ENCODE measurements around the gene TPO. TPM values are rescaled to one million over a fixed set of nuclear protein-coding genes. Genes with fewer than 3 reads are reported as not detected.
"Not testable (repeated sequence)": the region's sequence is repeated elsewhere in the genome, so short reads cannot be mapped to it uniquely, and the experiment has no call there.

TPO gene
- total RNA-seq, 1 experiment from 2014 or later, result not detected

GRCh38 chr2:1515986-1516797 is 102.9 kb downstream of the TPO start:
- BruUV-seq (replicated peaks), result no TSS peak
- in situ Hi-C loops (cut with HindIII; ENCODE audit: low pct_unique_long_range_greater_than_20kb, low sequenced_read_pairs) (no loop called here), intact Hi-C loops (cut with micrococcal nuclease; ENCODE audit: unreplicated experiment) (no loop called here)
- no peak overlapping the region for H3K27ac ChIP-seq (ENCODE audit: low read length)
- H3K27me3 ChIP-seq (ENCODE audit: control insufficient read depth, insufficient read depth, low read length), result no peaks in the 10 kb centered on the region
- ATAC-seq, result no peak
- no peak overlapping the region for H3K4me3 ChIP-seq (ENCODE audit: low read depth in 2 of 2, low read length in 2 of 2)
- CTCF ChIA-PET, result interaction anchor here (0.6 kb wide), 1 partner anchor 625 kb away, joined by 3 read pairs; no protein-coding TSS in a partner anchor
- POLR2A ChIA-PET, result no interaction called here
- no peaks in the 10 kb centered on the region for H3K4me1 ChIP-seq (ENCODE audit: control insufficient read depth, insufficient read depth, low read length)
- no peak for TF ChIP-seq CTCF (IDR thresholded peaks at IDR 0.05)
- TF ChIP-seq POLR2AphosphoS5 (IDR thresholded peaks at IDR 0.05; ENCODE audit: low read depth, low read length), result no peak
- DNase-seq (ENCODE audit: low read depth, low spot score), result no peak
- H3K9me3 ChIP-seq (ENCODE audit: control insufficient read depth, insufficient read depth, low read depth, low read length), result no peaks in the 10 kb centered on the region
- H3K36me3 ChIP-seq (ENCODE audit: control insufficient read depth, insufficient read depth, low read length), result no peaks in the 10 kb centered on the region

GRCh38 chr2:1516798-1517060 is 103.5 kb downstream of the TPO start:
- BruUV-seq (replicated peaks), result no TSS peak
- DNase-seq (ENCODE audit: low read depth, low spot score), result no peak
- CTCF ChIA-PET, result interaction anchor here (0.6 kb wide), 1 partner anchor 625 kb away, joined by 3 read pairs; no protein-coding TSS in a partner anchor
- Histone ChIP-seq H3K27ac (ENCODE audit: low read length) (no peak overlapping the region), H3K9me3 (ENCODE audit: control insufficient read depth, insufficient read depth, low read depth, low read length) (no peaks in the 10 kb centered on the region), H3K36me3 (ENCODE audit: control insufficient read depth, insufficient read depth, low read length) (no peaks in the 10 kb centered on the region), H3K4me3 (ENCODE audit: low read depth in 2 of 2, low read length in 2 of 2) (no peak overlapping the region), H3K4me1 (ENCODE audit: control insufficient read depth, insufficient read depth, low read length) (no peaks in the 10 kb centered on the region), H3K27me3 (ENCODE audit: control insufficient read depth, insufficient read depth, low read length) (no peaks in the 10 kb centered on the region)
- intact Hi-C loops (cut with micrococcal nuclease; ENCODE audit: unreplicated experiment) (no loop called here), in situ Hi-C loops (cut with HindIII; ENCODE audit: low pct_unique_long_range_greater_than_20kb, low sequenced_read_pairs) (no loop called here)
- TF ChIP-seq REST (IDR thresholded peaks at IDR 0.05; ENCODE audit: insufficient read depth in 1 of 2, low read depth in 2 of 2, low read length in 1 of 2) (no peak), SIN3A (IDR thresholded peaks at IDR 0.05; ENCODE audit: borderline replicate concordance, insufficient read depth, low read depth, low read length) (no peak), TCF7L2 (IDR thresholded peaks at IDR 0.05; ENCODE audit: low read depth, low read length) (no peak), CTCF (IDR thresholded peaks at IDR 0.05) (no peak), POLR2AphosphoS5 (IDR thresholded peaks at IDR 0.05; ENCODE audit: low read depth, low read length) (no peak)
- no peak for ATAC-seq
- POLR2A ChIA-PET, result no interaction called here

GRCh38 chr2:1517291-1517690 is 104.0 kb downstream of the TPO start:
- H3K4me3 ChIP-seq (ENCODE audit: low read depth in 2 of 2, low read length in 2 of 2); in situ Hi-C loops (cut with HindIII; ENCODE audit: low pct_unique_long_range_greater_than_20kb, low sequenced_read_pairs); H3K4me1 ChIP-seq (ENCODE audit: control insufficient read depth, insufficient read depth, low read length); BruUV-seq (replicated peaks); POLR2A ChIA-PET; DNase-seq (ENCODE audit: low read depth, low spot score); H3K27ac ChIP-seq (ENCODE audit: low read length); intact Hi-C loops (cut with micrococcal nuclease; ENCODE audit: unreplicated experiment); ATAC-seq; H3K9me3 ChIP-seq (ENCODE audit: control insufficient read depth, insufficient read depth, low read depth, low read length); H3K36me3 ChIP-seq (ENCODE audit: control insufficient read depth, insufficient read depth, low read length); CTCF ChIA-PET; H3K27me3 ChIP-seq (ENCODE audit: control insufficient read depth, insufficient read depth, low read length): not testable (repeated sequence)

Data from Panc1 (cell line).